Tibial nerve (tissue), 4 donors: ENCODE results near the gene RNF217. TPM values are rescaled to one million over a fixed set of nuclear protein-coding genes. Genes with fewer than 3 reads are reported as not detected.
"Not testable (repeated sequence)": the region's sequence is repeated elsewhere in the genome, so short reads cannot be mapped to it uniquely, and the experiment has no call there.

ENCODE experiments used
- DNase-seq, 2 donors: peaks; one replicate each; pipeline ENCODE4 v3.0.0-alpha.2; 2019; ENCODE audit warnings: low spot score in 2 of 2
- H3K27ac ChIP-seq, 4 donors: fragments of 200-600 bp; sonication (generic) in 3 of 4; one replicate each; pipeline ENCODE4 v1.5.1; 2017 to 2019; ENCODE audit warnings: mild to moderate bottlenecking in 1 of 4
- H3K27me3 ChIP-seq, 2 donors: fragments of 200-600 bp; sonication (generic) in 1 of 2; one replicate each; pipeline versions ENCODE4 v1.5.1 to v1.6.0; 2017 to 2019
- H3K36me3 ChIP-seq, 3 donors: fragments of 200-600 bp; sonication (generic); one replicate each; pipeline ENCODE4 v1.5.1; 2018 to 2019
- H3K4me1 ChIP-seq, 4 donors: fragments of 200-600 bp; sonication (generic) in 3 of 4; one replicate each; pipeline ENCODE4 v1.5.1; 2017 to 2019
- H3K4me3 ChIP-seq, 4 donors: fragments of 200-600 bp; sonication (generic) in 3 of 4; one replicate each; pipeline ENCODE4 v1.5.1; 2017 to 2019; ENCODE audit warnings: mild to moderate bottlenecking in 1 of 4, moderate library complexity in 1 of 4
- H3K9me3 ChIP-seq, 4 donors: fragments of 200-600 bp; sonication (generic) in 3 of 4; one replicate each; pipeline ENCODE4 v1.5.1; 2017 to 2019
- CTCF ChIP-seq, 5 experiments: fragments of 200-600 bp in 3 of 5; fragments of 450-650 bp in 2 of 5; sonication (generic) in 3 of 5; IDR thresholded peaks; one replicate each; pipeline ENCODE4 v1.5.1; 2016 to 2019; ENCODE audit warnings: antibody characterized with exemption in 5 of 5, mild to moderate bottlenecking in 3 of 5, moderate library complexity in 2 of 5
- EP300 ChIP-seq, 2 donors: sonication (generic); formaldehyde crosslinking; IDR thresholded peaks; one replicate each; pipeline ENCODE4 v1.6.1; 2017; ENCODE audit warnings: antibody characterized with exemption in 2 of 2, mild to moderate bottlenecking in 1 of 2
- POLR2A ChIP-seq, 2 donors: fragments of 450-650 bp; IDR thresholded peaks; one replicate each; pipeline ENCODE4 v1.6.1; 2017; ENCODE audit warnings: antibody characterized with exemption in 2 of 2, mild to moderate bottlenecking in 2 of 2, moderate library complexity in 2 of 2
- WGBS, 2 donors: methylation state at CpG; one replicate each; pipeline ENCODE4 v1.1.5; 2018; 5-methylcytosine and 5-hydroxymethylcytosine counted together
- total RNA-seq, 4 donors: library from RNA; depleted of rRNA; stranded (reverse); fragments of >200 nt; gene quantifications; one replicate each; pipeline ENCODE4 v1.1.0, GENCODE V29; 2016

Gene RNF217
- total RNA-seq, 4 donors from 2014 or later: 26.7 to 40.2 (median 35.5) TPM

DNA sequence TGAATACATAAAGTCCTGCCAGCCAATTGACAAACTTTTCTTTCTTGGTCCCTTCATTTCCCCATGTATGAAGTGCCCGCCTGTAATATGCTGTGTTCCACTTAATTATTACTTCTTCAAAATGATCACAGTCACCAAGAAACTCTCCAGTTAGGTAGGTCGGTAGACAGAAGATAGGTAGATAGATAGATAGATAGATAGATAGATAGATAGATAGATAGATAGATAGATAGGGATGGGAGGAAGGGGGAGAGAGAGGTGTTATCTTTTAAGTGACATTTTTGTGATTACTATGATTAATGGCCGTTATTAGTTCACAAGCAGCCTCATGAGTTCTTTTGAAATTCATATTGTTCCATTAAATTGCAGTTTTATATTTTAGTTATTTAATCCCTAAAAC is 111.9 kb downstream of the RNF217 start:
- no peak for TF ChIP-seq CTCF (IDR thresholded peaks at IDR 0.05)
- TF ChIP-seq POLR2A (IDR thresholded peaks at IDR 0.05): no peak
- TF ChIP-seq EP300 (IDR thresholded peaks at IDR 0.05): no peak
- Histone ChIP-seq H3K27ac (no peak overlapping the region), H3K4me1 (no peaks in the 10 kb centered on the region), H3K36me3 (peaks cover 0 to 30% (median 0%) of the 10 kb centered on the region in 3 donors), H3K4me3 (no peak overlapping the region), H3K27me3 (no peaks in the 10 kb centered on the region), H3K9me3 (no peaks in the 10 kb centered on the region)
- 93 to 96% methylated on average over 3 of the region's 3 CpGs for WGBS, 2 donors
- DNase-seq: no peak

GRCh38 chr6:125075073-125075472 is 112.8 kb downstream of the RNF217 start:
- not testable (repeated sequence) for H3K4me1 ChIP-seq, H3K27me3 ChIP-seq, DNase-seq, H3K9me3 ChIP-seq, H3K27ac ChIP-seq, H3K4me3 ChIP-seq
- H3K36me3 ChIP-seq: peaks cover 0 to 24% (median 0%) of the 10 kb centered on the region in 3 donors
- 92 to 95% methylated on average over 2 of the region's 2 CpGs for WGBS, 2 donors

DNA sequence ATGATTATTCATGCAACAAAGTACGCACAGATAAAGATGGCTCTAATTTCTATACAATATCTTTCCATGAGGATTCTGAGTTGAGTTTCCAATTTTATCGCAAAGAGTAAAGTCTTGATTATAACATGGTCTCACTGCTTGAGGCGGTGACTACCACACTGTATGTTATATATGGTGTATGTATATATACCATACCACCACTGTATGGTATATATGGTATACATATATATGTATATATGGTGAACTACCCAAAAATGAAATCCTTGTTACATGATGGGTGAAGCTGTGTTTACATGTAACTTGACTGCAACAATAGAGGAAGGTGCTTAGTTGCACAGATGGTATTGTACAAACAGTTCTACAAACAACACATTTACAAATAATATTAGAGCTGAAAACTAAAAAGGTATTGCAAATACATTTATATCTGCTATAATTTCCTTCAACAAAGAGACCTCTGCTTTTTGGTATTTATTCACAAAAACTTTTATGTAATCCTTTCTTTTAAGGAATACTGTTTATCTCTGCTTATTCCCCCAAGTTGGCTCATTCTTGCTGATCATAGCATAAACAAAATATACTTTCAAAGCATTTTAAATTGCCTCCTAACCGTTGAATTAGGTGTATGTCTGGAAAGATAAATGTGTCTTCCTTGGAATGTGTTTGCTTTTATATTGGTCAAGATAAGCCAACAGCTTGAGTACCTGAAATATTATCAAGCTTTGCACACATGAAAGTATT is 113.7 kb downstream of the RNF217 start:
- Histone ChIP-seq H3K4me1 (no peaks in the 10 kb centered on the region), H3K27me3 (no peaks in the 10 kb centered on the region), H3K27ac (no peak overlapping the region), H3K36me3 (peaks cover 0 to 24% (median 0%) of the 10 kb centered on the region in 3 donors), H3K9me3 (no peaks in the 10 kb centered on the region), H3K4me3 (no peak overlapping the region)
- no peak for DNase-seq
- WGBS, 2 donors: 63 to 78% methylated on average over 4 of the region's 4 CpGs
- TF ChIP-seq EP300 (IDR thresholded peaks at IDR 0.05) (no peak), CTCF (IDR thresholded peaks at IDR 0.05) (no peak), POLR2A (IDR thresholded peaks at IDR 0.05) (no peak)

- WGBS, 2 donors: 83 to 88% methylated on average over 3 of the region's 3 CpGs
- DNase-seq: no peak
- Histone ChIP-seq H3K4me1 (no peaks in the 10 kb centered on the region), H3K9me3 (no peaks in the 10 kb centered on the region), H3K27ac (no peak overlapping the region), H3K4me3 (no peak overlapping the region), H3K36me3 (peaks cover 0 to 24% (median 0%) of the 10 kb centered on the region in 3 donors), H3K27me3 (no peaks in the 10 kb centered on the region)
- TF ChIP-seq EP300 (IDR thresholded peaks at IDR 0.05): no peak
- TF ChIP-seq POLR2A (IDR thresholded peaks at IDR 0.05): no peak
- TF ChIP-seq CTCF (IDR thresholded peaks at IDR 0.05): no peak
These were observed 114.2 kb downstream of the RNF217 start for GRCh38 chr6:125076482-125076742.

GRCh38 chr6:125077453-125077852 is 115.2 kb downstream of the RNF217 start:
- H3K4me3 ChIP-seq: no peak overlapping the region
- peaks cover 0 to 24% (median 0%) of the 10 kb centered on the region in 3 donors for H3K36me3 ChIP-seq
- H3K9me3 ChIP-seq: no peaks in the 10 kb centered on the region
- TF ChIP-seq CTCF (IDR thresholded peaks at IDR 0.05): no peak
- TF ChIP-seq EP300 (IDR thresholded peaks at IDR 0.05): no peak
- TF ChIP-seq POLR2A (IDR thresholded peaks at IDR 0.05): no peak
- H3K27ac ChIP-seq: no peak overlapping the region
- no peak for DNase-seq
- no peaks in the 10 kb centered on the region for H3K27me3 ChIP-seq
- no peaks in the 10 kb centered on the region for H3K4me1 ChIP-seq
- WGBS, 2 donors: 82 to 85% methylated on average over 4 of the region's 4 CpGs
